ENCODE results near the gene PLSCR4.

DNA sequence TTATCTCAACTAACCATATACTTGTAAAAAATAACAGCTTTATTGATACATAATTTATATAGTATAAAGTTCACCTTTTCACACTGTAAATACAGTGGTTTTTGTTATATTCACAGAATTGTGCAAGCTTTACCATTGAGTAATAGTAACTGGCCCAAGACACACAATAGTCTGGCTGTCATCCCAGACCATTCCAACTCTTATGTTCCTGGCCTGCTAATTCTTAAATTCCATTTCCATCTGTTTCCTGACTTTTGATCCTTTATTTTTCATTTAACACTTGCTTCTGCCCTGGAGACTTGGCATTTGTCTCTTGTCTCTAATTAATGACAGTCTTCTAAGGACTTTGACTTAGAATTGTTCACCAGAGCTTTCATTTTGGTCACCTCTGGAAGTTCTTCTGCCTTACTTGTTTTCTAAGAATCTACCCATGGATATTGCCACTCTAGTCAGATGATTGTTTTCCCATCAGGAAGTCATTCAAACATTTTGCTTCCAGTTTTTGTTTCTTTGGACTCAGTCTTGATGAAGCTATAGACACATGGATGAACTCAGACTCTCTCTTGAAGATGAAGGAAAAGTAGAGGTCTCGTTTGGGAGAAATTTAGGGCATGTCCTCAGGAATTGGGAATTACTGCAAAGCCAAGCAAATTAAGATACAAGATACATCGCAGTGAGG lies 27.2 kb upstream of the PLSCR4 start:
- TF ChIP-seq, protein P1, sequence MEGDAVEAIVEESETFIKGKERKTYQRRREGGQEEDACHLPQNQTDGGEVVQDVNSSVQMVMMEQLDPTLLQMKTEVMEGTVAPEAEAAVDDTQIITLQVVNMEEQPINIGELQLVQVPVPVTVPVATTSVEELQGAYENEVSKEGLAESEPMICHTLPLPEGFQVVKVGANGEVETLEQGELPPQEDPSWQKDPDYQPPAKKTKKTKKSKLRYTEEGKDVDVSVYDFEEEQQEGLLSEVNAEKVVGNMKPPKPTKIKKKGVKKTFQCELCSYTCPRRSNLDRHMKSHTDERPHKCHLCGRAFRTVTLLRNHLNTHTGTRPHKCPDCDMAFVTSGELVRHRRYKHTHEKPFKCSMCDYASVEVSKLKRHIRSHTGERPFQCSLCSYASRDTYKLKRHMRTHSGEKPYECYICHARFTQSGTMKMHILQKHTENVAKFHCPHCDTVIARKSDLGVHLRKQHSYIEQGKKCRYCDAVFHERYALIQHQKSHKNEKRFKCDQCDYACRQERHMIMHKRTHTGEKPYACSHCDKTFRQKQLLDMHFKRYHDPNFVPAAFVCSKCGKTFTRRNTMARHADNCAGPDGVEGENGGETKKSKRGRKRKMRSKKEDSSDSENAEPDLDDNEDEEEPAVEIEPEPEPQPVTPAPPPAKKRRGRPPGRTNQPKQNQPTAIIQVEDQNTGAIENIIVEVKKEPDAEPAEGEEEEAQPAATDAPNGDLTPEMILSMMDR (IDR thresholded peaks at IDR 0.05): no peak
- no peak for TF ChIP-seq POLR2A (IDR thresholded peaks at IDR 0.05)
